Esophagus (tissue), 2 donors: ENCODE data around the gene S100P. TPM values are rescaled to one million over a fixed set of nuclear protein-coding genes. Genes with fewer than 3 reads are reported as not detected.
"Not testable (repeated sequence)": the region's sequence is repeated elsewhere in the genome, so short reads cannot be mapped to it uniquely, and the experiment has no call there.

Experiments used
- H3K27ac ChIP-seq, 2 donors: one replicate each; pipeline ENCODE4 v1.5.1; 2013; ENCODE audit warnings: low read depth in 2 of 2, mild to moderate bottlenecking in 2 of 2, inconsistent platforms in 1 of 2, low read length in 1 of 2, moderate library complexity in 1 of 2
- H3K27me3 ChIP-seq, 2 donors: one replicate each; pipeline ENCODE4 v1.6.1; 2013; ENCODE audit warnings: low read length in 2 of 2, control low read depth in 1 of 2, mild to moderate bottlenecking in 1 of 2; ENCODE audit not compliant: insufficient read depth in 2 of 2, control insufficient read depth in 1 of 2
- H3K36me3 ChIP-seq, 2 donors: one replicate each; pipeline ENCODE4 v1.6.1; 2013; ENCODE audit warnings: low read length in 1 of 2; ENCODE audit not compliant: control insufficient read depth in 2 of 2, insufficient read depth in 2 of 2
- H3K4me1 ChIP-seq, 2 donors: one replicate each; pipeline ENCODE4 v1.6.1; 2013; ENCODE audit warnings: low read length in 1 of 2; ENCODE audit not compliant: control insufficient read depth in 2 of 2, insufficient read depth in 2 of 2
- H3K4me3 ChIP-seq, 2 donors: one replicate each; pipeline ENCODE4 v1.5.1; 2013; ENCODE audit warnings: low read length in 2 of 2, mild to moderate bottlenecking in 2 of 2, low read depth in 1 of 2, moderate library complexity in 1 of 2
- H3K9me3 ChIP-seq, 2 donors: one replicate each; pipeline ENCODE4 v1.6.1; 2013; ENCODE audit warnings: mild to moderate bottlenecking in 2 of 2, low read depth in 1 of 2, low read length in 1 of 2, moderate library complexity in 1 of 2; ENCODE audit not compliant: control insufficient read depth in 2 of 2, insufficient read depth in 1 of 2
- WGBS, 2 donors: extraction: QIAGEN DNeasy Blood & Tissue Kit; methylation state at CpG; one replicate each; pipeline ENCODE4 v1.1.7; 2013; 5-methylcytosine and 5-hydroxymethylcytosine counted together
- polyA plus RNA-seq, 2 donors: library from polyadenylated mRNA; stranded (reverse); fragments of 200-250 nt; gene quantifications; one replicate each; pipeline ENCODE4 v1.2.3, GENCODE V29; 2013
- donor health status: healthy with polysubstance abuse.
- donor health status: Bipolar disorder and iron deficiency.

S100P gene
- polyA plus RNA-seq, 2 donors: 60.0 to 290 TPM

DNA sequence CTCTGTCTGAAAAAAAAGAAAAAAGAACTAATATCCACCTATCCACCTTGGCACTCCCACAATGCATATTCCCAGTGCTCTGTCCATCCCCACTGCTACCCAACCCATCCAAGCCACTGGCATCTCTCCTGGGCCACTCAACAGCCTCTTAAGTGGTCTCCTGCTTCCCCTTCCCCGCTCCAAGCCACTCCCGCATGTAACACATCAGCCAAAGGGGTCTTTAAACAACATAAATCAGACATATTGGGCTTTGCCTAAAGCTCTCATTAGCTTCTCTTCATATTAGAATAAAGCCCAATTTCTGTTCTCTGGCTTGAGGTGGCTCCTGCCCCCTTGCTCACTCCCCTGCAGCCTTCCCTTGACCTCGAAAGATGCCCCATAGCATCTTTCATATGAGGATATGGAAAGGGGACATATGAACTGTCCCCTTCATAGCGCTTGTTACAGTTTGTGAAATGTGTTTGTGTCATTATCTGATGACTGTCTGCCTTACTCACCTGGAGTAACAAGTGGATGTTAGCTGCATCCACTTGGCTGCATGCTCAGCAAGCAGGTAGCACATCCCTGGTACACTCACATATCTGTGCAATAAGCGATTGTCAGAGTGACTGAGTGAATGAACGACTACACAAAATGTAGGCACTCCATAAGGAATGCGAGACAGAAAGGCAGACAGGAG, 25.4 kb downstream of the S100P start:
- Histone ChIP-seq H3K27ac (no peak overlapping the region), H3K4me1 (no peaks in the 10 kb centered on the region), H3K36me3 (no peaks in the 10 kb centered on the region), H3K9me3 (no peaks in the 10 kb centered on the region), H3K4me3 (no peak overlapping the region), H3K27me3 (no peaks in the 10 kb centered on the region)
- WGBS, 2 donors: 84 to 86% methylated on average over 7 of the region's 7 CpGs

DNA sequence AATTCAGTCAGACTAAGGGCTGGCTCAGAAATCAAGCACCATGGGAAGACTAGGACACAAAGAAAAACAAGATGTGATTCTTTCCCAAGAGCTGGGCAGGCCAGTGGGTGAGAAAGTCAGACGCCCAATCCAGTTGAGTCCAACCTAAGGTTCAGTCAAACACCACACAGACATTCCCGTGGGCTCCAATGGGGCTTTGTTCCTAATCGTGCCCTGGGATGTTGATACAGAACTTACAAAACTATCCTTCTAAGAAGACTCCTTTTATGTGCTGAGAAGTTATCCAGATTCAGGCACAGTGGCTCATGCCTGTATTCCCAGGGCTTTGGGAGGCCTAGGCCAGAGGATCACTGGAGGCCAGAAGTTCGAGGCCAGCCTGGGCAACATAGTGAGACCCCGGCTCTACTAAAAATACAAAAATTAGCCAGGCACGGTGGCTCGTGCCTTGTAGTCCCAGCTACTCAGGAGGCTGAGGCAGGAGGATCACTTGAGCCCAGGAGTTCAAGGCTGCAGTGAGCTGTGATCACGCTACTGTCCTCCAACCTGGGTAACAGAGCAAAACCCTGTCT, 26.0 kb downstream of the S100P start:
- no peak overlapping the region for H3K4me3 ChIP-seq
- H3K9me3 ChIP-seq: no peaks in the 10 kb centered on the region
- no peaks in the 10 kb centered on the region for H3K36me3 ChIP-seq
- 65 to 69% methylated on average over 8 of the region's 8 CpGs for WGBS, 2 donors
- H3K4me1 ChIP-seq: peaks cover 0 to 3% of the 10 kb centered on the region in 2 donors
- no peaks in the 10 kb centered on the region for H3K27me3 ChIP-seq
- no peak overlapping the region for H3K27ac ChIP-seq

DNA sequence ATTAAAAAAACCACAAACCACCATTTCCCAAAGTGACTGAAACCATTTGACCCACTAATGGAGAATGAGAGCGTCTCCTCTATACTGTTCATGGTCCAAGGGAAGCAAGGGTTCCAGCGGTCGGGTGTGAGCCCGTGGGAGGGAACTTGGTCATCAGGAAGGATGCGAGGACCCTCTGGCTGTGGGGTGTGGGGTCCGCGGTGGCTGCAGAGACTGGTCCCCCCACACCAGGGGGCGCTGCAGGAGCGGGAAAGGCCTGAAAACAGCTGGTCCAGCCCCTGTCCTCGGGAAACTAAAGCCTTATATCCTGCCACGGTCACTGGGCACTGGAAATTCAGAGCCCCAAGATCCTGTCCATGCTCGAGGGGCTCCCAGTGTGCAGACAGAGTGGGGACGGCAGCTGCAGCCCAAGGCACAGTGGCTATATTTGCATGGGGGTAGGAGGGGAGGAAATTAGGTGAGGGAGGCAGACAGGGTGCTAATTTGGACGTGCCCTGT, 26.6 kb downstream of the S100P start:
- no peaks in the 10 kb centered on the region for H3K27me3 ChIP-seq
- no peaks in the 10 kb centered on the region for H3K9me3 ChIP-seq
- no peak overlapping the region for H3K27ac ChIP-seq
- H3K4me1 ChIP-seq: peaks cover 0 to 5% of the 10 kb centered on the region in 2 donors
- H3K36me3 ChIP-seq: no peaks in the 10 kb centered on the region
- H3K4me3 ChIP-seq: no peak overlapping the region
- WGBS, 2 donors: 3 to 5% methylated on average over 14 of the region's 14 CpGs

DNA sequence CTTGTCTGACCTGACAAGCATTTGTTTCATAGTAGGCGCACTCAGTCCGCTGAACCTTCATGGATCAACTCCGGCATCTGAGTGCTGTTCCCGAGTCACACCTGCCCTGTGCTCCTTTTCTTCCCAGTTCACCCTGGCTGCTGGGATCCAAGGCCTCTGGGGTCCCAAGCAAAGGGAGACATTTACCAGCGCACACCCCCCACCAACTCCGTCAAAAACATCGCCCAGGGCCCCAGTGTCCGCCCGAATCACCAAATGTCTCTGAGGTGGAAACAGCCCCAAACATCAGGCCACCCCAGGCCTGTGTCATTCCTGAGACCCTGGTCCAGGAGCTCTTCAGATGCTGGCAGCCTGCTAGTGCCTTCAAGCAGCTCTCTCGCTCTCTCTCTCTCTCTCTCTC, 27.4 kb downstream of the S100P start:
- H3K27ac ChIP-seq: no peak overlapping the region
- H3K36me3 ChIP-seq: no peaks in the 10 kb centered on the region
- H3K9me3 ChIP-seq: no peaks in the 10 kb centered on the region
- H3K4me3 ChIP-seq: no peak overlapping the region
- 97 to 98% methylated on average over 10 of the region's 10 CpGs for WGBS, 2 donors
- H3K27me3 ChIP-seq: no peaks in the 10 kb centered on the region
- H3K4me1 ChIP-seq: peaks cover 0 to 5% of the 10 kb centered on the region in 2 donors

DNA sequence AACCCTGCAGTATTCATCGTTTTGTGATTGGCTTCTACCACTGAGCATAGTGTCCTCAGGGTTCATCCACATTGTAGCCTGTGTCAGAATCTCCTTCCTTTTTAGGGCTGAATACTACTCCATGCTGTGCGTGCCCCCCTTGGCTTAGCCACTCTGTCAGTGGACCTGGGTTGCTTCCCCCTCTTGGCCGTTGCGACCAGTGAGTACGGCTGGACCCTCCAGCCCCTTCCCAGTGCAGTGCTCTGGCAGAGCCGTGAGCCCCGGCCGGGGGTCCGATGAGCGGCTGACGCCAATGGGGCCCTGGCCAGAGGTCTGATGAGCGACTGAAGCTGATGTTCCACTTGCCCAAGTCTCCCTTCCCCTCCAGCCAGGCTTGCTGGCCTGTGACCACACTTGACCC, 29.2 kb downstream of the S100P start:
- Histone ChIP-seq H3K4me1 (peaks cover 0 to 5% of the 10 kb centered on the region in 2 donors), H3K36me3 (no peaks in the 10 kb centered on the region), H3K4me3 (no peak overlapping the region), H3K9me3 (no peaks in the 10 kb centered on the region), H3K27ac (no peak overlapping the region), H3K27me3 (no peaks in the 10 kb centered on the region)
- 96 to 97% methylated on average over 12 of the region's 12 CpGs for WGBS, 2 donors

DNA sequence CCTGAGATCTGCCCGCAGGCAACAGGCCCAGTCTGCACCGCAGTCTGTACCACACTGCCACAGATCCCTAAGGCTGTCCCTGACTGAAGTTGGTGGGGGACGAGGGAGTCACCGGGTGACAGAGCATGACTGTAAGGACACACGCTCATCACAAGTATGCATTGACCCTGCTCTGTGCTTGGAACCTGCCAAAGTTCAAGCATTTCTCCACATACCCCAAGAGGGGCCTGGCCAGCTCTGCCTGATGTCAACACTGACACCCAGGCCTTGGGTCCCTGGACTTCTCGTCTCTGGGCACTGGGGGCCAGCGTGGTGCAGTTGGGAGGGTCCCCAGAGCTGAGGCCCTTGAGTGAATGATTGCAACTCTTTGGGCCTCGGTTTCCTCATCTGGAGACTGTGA, 30.2 kb downstream of the S100P start:
- Histone ChIP-seq H3K36me3 (no peaks in the 10 kb centered on the region), H3K27me3 (no peaks in the 10 kb centered on the region), H3K4me1 (peaks cover 0 to 5% of the 10 kb centered on the region in 2 donors), H3K9me3 (no peaks in the 10 kb centered on the region), H3K4me3 (no peak overlapping the region), H3K27ac (no peak overlapping the region)
- WGBS, 2 donors: 93% methylated on average over 8 of the region's 8 CpGs

DNA sequence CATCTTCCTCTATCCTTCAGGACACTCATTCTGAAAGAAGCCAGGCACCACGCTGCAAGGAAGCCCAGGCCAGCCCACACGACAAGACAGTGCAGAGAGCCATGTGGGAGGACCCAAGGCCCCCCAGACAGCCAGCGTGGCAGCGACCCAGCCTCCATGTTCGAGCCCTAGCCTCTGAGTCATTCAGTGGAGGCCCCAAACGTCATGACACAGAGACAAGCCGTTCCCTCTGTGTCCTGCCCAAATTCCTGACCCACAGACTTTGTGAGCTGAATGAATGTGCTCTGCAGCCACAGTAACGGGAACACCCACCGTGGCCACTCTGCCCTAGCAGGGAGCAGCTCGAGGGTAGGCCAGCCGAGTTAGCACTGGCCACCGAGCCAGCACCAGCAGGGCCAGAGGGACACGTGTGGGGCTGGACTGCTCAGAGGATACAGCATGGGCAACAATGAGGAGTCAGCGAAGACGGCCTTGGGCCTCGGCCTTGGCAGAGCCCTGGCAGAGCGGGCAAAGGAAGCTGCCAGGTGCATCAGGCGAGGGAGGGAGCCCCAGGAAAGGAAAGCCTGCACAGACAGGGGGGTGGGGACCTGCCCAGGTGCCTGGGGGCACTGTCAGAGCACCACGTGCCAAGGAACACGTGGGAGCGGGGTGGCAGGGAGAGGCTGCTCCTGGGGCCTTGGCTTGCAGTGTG, 30.9 kb downstream of the S100P start:
- Histone ChIP-seq H3K27ac (no peak overlapping the region), H3K36me3 (no peaks in the 10 kb centered on the region), H3K4me1 (peaks cover 0 to 5% of the 10 kb centered on the region in 2 donors), H3K4me3 (no peak overlapping the region), H3K27me3 (no peaks in the 10 kb centered on the region), H3K9me3 (no peaks in the 10 kb centered on the region)
- 62 to 65% methylated on average over 21 of the region's 21 CpGs for WGBS, 2 donors

DNA sequence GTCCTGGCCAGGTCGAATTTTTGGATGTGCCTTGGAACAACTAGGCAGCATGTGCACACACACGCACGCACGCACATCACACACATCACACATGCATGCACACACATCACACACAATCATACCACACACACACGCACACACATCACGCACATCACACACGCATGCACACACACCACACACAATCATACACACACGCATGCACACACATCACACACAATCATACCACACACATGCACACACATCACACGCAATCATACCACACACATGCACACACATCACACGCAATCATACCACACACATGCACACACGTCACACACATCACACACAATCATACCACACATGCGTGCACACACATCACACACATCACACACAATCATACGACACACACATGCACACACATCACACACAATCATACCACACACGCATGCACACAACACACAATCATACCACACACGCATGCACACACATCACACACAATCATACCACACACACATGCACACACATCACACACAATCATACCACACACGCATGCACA, 31.8 kb downstream of the S100P start:
- WGBS, 2 donors: 93% methylated on average over 16 of the region's 16 CpGs
- not testable (repeated sequence) for H3K9me3 ChIP-seq, H3K36me3 ChIP-seq, H3K27ac ChIP-seq, H3K4me3 ChIP-seq, H3K4me1 ChIP-seq, H3K27me3 ChIP-seq

DNA sequence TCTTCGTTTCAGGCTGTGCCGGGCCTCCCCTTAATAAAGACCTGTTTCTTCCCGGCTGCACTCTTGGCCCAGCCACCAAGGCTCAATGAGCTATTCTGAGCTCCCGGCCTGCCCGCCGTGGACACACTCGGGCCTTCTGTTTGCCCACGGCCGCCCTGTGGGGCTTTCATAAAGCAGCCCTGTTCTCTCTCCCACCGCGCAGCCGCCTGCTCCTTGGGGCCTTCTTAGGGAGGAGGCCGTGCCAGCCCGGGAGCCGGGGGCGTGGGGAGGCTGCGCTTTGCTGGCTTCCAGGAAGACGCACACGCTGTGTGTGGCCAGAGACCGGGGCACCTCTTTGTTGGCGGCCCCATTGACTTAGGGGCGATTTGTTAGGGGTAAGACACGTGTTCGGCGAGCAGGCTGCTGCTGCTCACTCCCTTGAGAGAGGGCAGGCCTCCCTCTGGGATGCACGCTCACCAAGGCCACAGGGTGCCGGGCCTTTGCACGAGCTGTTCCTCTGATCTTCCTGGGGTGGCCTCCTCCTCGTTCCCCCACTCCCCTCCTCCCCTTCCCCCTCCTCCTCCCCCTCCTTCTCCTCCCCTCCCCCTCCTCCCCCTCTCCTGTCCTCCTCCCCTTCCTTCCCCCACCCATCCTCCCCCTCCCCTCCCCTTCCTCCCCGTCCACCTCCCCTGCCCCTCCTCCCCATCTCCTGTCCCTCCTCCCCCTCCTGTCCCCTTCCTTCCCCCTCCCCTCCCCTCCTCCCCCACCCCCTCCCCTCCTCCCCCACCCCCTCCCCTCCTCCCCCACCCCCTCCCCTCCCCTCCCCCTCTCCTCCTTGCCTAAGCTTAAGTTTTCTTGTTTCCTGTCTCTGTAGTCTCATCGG, 33.6 kb downstream of the S100P start:
- no peaks in the 10 kb centered on the region for H3K9me3 ChIP-seq
- H3K4me3 ChIP-seq: no peak overlapping the region
- no peak overlapping the region for H3K27ac ChIP-seq
- 56 to 74% methylated on average over 27 to 30 of the region's 31 CpGs for WGBS, 2 donors
- no peaks in the 10 kb centered on the region for H3K27me3 ChIP-seq
- no peaks in the 10 kb centered on the region for H3K36me3 ChIP-seq
- peaks cover 0 to 5% of the 10 kb centered on the region in 2 donors for H3K4me1 ChIP-seq
